Urothelium cell line (cell line): ENCODE measurements around the gene NOL6.
"Not testable (repeated sequence)": the region's sequence is repeated elsewhere in the genome, so short reads cannot be mapped to it uniquely, and the experiment has no call there.

Source experiments
- DNase-seq: peaks from one replicate; pipeline ENCODE4 v3.0.0; 2011; ENCODE audit warnings: low spot score, mixed read lengths
- FAIRE-seq: peaks from 2 replicates; lab custom pipeline; 2011; peaks lifted over from hg19 to GRCh38; lab: Jason Lieb, UNC

The NOL6 gene

DNA sequence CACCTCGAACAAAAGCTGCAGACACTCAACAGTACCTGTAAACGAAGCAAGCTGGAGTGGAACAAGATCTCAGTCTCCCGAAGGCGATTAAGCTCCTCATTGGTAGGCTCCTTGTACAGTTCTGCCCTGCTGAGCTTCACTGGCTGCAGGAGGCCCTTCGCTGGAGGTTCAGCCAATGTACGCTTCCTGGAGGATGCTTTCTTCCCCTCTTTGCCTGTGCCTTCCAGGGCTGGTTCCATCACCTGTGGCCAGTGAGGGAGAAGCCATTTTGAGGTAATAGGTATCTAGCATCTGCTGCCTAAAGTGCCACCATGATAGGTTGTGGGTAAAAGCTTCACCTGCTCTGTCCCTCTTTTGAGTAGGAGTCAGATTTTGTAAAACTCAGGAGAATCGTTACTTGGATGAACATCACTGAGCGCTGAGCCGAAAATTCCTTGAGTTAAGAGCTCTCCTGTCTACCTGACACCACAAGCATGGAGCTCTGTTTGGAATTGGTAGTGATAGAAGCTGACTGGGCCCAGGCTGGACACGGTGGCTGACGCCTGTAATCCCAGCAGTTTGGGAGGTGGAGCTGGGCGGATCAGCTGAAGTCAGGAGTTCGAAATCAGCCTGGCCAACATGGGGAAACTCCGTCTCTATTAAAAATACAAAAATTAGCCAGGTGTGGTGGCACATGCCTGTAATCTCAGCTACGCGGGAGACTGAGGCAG is 1.4 kb downstream of the NOL6 start:
- no peak for DNase-seq
- FAIRE-seq: no peak

DNA sequence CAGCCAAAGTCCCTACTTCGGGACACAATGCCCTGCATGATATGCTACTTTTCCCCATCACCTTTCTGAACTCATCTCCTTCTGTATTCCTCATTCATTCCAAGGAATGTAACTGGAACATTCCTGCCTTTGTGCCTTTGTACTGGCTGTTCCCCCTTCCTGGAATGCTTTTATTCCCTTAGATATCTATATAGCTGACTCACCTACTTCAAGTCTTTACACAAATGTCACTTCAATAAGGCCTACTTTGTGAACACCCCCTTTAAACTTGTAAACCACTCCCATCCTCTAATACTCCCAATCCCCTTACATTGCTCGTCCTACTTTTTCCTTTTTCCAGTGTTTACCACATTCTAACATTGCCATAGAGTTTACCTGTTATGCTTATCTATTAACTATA is 2.4 kb downstream of the NOL6 start:
- no peak for DNase-seq
- no peak for FAIRE-seq

GRCh38 chr9:33469891-33470290 is 3.8 kb downstream of the NOL6 start:
- FAIRE-seq (no peak), DNase-seq (no peak)

DNA sequence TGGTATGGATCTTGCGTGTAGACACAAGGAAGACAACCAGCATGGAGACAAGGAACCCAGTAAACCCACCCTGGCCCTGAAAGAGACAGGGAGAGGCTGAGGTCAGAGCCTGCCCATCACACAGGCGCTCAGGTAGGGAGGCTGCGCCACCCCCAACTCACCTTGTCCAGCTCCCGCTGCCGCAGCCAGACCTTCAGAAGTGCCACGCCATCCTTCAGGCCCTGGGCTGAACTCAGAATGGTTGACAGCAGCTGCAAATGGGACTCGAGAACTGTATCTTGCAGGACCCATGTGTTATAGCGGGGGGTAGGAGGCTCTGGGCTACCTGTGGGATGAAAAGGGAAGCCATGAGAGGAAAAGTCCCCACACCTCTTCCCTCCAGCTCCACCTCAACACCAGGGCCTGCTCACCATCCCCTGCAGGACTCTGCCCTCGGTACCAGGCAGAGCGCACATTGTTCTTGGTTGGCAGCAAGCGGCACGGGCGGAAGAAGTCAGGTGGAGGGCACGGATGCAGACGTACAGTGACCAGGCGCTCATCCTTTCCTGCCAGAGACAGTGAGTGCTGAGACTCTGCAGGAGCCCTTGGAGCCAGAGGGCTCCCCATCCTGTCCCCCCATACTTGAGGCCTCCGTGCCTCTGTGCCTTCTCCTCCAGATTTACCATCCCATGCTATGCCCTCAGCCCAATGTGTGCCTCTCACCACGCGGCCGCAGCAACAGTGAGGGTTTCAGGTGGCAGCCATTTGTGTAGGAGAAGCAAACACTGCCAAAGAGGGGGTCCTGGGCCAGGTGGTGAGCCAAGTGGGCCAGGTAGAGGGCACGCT is 4.7 kb downstream of the NOL6 start:
- FAIRE-seq (no peak), DNase-seq (no peak)

DNA sequence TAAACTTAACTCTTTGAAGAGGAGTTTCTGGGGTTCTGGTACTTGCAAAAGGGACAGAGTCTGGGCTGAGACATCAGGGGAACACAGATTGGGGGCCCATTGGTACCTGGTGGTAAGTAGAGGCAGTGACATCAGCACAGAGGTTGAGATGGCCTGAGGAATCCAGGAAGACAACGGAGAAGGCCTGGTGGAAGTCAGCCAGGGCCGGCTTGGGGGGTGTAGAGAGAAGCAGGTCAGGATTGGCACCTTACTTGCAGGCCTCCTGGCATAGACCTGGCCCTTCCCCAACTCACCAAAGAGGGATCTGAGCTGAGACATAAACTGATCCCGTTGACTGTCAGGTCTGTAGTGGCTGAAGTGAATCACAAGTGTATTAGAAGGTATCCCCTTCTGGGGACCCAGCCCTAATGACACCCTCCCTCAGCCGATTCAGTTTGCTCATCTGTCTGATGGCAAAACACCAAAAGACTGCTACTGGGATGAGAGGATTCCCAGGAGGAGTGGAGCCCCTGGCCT is 5.5 kb downstream of the NOL6 start:
- DNase-seq (no peak), FAIRE-seq (no peak)

DNA sequence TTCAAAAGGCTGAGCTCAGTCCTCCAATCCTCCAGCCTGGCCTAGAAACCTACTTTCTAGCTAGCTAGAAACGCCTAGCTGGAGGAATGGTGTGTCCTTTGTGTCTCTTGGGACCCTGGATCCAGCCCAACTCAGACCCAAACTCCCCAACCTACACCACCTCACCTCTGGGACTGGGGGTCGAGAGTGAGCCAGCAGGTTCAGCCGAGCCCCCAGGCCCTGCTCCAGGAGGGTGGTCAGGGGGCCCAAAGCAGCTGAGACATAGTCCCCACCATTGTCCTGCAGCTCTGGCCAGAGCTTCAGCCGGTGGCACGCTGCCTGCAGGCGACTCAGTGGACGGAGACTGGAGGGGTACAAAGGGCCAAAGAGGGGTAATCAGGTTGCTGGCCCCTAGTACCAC is 6.2 kb downstream of the NOL6 start:
- no peak for FAIRE-seq
- no peak for DNase-seq

GRCh38 chr9:33466565-33467495 is 6.9 kb downstream of the NOL6 start:
- FAIRE-seq (peak; percentile 27), DNase-seq (peak; percentile 81)

DNA sequence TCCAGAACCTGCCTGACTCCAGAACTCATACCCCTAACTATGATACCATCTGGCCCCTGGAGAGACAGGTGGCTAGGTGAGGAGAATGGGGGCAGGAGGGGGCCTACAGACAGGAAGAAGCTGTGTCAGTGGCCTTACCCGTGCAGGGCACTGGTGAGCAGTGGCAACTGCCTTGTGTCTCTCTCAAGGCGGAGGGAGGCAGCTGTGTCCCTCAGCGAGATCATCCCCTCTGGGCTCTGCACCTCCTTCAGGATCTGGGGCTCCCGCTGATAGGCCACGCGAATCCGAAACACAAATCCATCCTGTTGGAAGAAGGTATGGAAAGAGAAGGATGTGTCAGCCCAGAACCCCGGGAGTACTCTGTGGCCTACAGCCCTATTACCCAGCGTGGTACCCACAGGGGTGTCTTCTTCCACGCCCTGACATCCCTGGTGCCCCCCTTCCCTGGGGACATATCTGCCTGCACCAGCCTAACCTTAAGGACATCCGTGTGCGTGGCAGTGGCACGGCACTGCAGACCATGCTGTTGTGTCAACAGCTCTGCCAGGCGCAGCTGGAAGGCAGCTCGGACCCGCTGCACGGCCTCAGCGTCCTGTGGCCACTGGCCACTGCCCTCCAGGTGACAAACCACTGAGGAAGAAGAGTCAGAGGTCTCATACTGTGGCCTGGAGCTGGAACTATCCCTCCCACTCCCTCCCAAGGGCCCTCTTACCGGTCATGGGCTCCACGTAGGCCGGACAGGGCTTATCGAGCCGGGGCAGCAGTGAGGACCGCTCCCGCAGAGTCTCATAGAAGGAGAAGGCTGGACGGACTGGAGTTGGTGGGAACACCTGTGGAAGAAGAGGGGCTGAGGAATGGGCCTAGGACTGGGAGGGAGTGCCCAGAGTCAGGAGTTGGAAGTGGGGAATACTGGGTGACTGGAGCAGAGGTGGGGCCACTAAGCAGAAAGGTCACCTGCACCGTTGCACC is 7.8 kb downstream of the NOL6 start:
- FAIRE-seq: peak; percentile 9

GRCh38 chr9:33465096-33465495 is 8.6 kb downstream of the NOL6 start:
- DNase-seq: no peak

More for the DNA sequence above, 7.8 kb downstream of the NOL6 start:
- no peak for DNase-seq

GRCh38 chr9:33464045-33464636 is 9.6 kb downstream of the NOL6 start:
- FAIRE-seq (no peak), DNase-seq (no peak)

More at GRCh38 chr9:33465096-33465495, 8.6 kb downstream of the NOL6 start:
- no peak for FAIRE-seq

DNA sequence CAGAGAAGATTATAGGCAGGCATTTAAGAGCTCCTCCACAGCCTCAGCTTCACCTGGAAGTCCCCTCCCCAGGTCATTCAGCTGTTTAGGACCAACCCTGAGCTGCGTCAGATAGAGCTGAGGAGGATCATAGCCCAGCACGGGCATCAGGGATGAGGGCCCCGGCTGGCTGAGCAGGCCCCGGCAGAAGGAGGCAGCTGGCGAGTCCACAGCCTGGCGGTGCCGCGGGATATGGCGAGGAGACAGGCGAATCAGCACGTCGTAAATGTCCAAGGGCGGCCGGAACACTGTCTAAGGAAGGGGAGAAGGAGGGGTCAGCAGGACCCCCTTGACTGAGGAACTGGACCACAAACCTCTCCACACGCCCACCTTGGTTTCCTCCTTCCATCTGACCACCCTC is 10.6 kb downstream of the NOL6 start:
- DNase-seq (no peak), FAIRE-seq (no peak)

DNA sequence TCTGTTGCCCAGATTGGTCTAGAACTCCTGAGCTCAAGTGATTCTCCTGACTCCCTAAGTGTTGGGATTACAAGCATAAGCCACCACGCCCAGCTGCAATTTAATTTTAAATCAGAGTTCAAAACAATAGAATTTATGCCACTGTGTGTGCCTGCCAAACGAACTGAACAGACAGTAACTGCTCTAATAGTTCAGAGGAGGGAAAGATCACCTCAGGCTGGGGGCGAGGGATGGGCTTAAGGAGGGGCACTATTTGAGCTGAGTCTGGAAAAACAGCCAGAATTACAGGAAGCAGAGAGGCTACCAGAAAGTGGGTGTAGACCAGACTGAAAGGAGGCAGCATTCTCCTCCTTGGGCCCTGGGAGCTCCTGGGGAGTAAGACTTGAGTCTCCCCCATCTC is 12.2 kb downstream of the NOL6 start:
- no peak for DNase-seq
- no peak for FAIRE-seq

DNA sequence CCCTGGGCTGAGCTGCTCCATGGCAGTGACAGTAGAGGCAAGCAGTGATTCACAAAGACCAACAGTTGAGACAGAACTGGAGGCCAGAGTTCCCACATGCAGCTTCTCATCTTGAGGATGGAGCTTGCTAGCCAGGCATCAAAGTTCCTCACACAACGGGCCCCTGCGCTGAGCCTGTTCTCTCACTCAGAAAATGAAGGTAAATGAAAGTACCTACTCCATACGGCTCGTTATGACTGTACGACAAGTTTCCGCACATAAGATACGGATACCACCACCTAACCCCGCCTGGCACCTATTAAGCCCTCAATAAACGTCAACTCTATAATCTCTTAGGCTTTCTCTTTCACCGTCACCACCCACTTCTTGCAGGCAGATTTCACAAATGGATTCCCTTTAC is 12.9 kb downstream of the NOL6 start:
- FAIRE-seq: no peak

GRCh38 chr9:33459115-33459514 is 14.6 kb downstream of the NOL6 start:
- DNase-seq: no peak
- no peak for FAIRE-seq

More for the DNA sequence above, 12.9 kb downstream of the NOL6 start:
- no peak for DNase-seq

DNA sequence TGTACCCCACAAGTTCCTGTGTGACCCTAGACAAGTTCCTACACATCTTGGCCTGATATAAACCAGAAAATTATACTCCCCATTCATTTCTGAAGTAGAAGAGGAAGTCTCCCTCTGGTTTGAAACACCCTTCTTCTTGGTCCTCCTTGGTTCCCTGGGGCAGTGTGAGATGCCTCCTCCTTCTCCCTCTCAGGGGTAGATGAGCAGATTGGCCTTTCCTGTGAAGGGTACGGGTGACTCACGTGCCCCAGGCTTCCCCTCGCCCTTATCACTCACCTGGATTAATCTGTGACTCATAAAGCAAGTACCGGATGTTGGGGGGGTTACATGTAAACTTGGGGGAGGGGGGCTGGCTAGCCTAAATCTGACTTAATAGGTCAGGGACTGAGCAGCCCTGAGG is 15.3 kb downstream of the NOL6 start:
- FAIRE-seq (peak; percentile 67), DNase-seq (peak; percentile 78)

DNA sequence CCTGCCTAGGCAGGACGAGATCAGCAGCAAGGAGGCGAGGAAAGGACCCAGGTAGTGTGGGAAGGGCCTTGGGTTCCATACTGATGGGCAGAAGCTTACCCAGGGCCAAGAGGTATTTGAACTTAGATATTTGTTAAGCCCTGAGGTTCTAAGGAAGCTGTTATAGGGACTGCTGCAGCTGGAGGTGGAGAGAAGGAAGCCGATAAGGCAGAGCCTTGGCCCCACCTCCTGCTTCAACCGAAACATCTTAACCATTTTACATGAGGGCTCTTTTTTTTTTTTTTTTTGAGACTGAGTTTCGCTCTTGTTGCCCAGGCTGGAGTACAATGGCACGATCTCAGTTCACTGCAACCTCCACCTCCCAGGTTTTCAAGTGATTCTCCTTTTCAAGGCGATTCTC is 17.8 kb downstream of the NOL6 start:
- no peak for FAIRE-seq
- no peak for DNase-seq

GRCh38 chr9:33455456-33455855 is 18.3 kb downstream of the NOL6 start:
- FAIRE-seq, DNase-seq: not testable (repeated sequence)

GRCh38 chr9:33454661-33455026 is 19.1 kb downstream of the NOL6 start:
- FAIRE-seq, DNase-seq: not testable (repeated sequence)

DNA sequence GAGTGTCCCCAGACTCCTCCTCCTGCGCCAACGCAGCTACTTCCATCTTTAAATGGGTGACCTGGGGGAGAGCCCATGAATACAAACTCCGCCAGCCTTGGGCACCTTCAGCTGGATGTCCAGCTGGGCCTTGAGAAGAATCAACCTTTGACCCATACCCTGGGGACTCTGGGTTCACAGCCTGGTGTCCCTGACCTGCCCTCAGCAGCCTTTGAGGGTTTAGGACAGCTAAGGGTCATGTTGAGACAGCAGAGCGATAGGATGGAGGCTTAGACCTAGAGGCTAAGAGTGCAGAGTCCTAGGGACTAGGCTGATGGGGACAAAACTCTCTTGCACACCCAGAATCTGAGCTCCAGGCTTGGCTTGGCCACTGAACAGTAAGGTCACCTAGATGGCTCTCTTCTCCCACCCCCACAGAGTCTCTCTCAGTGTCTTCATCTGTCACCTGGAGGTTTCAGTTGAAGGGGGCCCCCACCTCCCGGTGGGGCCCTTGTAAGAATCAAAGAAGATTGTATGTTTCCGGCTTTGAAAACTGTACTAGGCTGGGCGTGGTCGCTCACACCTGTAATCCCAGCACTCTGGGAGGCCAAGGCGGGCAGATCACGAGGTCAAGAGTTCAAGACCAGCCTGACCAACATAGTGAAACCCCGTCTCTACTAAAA is 19.6 kb downstream of the NOL6 start:
- FAIRE-seq (no peak), DNase-seq (no peak)
